ENCODE measurements around the gene STAT5B.
"Not testable (repeated sequence)": the region's sequence is repeated elsewhere in the genome, so short reads cannot be mapped to it uniquely, and the experiment has no call there.

STAT5B gene

DNA sequence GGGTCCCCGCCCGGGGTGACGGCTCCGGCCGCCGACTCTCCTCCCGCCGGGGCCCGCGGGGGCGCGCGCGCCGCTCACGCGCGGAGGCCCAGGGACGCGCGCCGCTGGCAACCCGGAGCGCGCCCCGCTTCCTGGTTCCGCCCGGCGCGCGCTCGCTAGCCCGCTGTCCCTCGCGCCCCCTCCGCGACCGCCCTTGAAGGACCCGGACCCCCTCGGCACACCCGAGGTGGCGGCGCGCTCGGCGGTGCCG is at the start of gene STAT5B:
TSS of gene STAT5B (minus strand) at position 33 of the 250 bp plus-strand sequence. CDS start 44,264 bp downstream, outside the sequence.
- DNase-seq, result peak; percentile 63

GRCh38 chr17:42325026-42325425 is 48.8 kb upstream of the STAT5B start:
- DNase-seq, result no peak

DNA sequence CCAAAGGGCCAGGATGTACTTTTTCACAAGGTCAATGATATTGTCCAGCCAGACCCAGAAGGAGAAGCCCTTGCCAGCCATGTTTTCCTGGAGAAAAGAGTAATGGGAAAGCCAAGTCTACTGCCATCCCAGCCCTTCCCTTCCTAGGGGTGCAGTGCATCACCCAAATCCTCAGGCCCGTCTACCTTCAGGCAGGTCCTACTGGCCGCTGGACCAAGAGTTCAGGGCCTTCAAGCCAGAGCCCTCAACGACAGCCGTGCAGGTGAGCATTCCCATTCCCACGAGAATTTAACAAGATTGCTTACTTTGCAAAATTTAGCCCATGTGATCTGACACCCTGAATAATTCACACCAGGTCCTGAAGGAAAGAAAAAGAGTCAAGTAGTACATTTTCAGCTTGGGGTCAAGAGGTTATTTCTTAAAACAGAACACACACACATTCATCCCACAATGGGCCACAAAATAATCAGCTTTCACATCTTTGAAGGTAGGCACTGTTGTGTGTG is 47.1 kb upstream of the STAT5B start:
- no peak for DNase-seq

DNA sequence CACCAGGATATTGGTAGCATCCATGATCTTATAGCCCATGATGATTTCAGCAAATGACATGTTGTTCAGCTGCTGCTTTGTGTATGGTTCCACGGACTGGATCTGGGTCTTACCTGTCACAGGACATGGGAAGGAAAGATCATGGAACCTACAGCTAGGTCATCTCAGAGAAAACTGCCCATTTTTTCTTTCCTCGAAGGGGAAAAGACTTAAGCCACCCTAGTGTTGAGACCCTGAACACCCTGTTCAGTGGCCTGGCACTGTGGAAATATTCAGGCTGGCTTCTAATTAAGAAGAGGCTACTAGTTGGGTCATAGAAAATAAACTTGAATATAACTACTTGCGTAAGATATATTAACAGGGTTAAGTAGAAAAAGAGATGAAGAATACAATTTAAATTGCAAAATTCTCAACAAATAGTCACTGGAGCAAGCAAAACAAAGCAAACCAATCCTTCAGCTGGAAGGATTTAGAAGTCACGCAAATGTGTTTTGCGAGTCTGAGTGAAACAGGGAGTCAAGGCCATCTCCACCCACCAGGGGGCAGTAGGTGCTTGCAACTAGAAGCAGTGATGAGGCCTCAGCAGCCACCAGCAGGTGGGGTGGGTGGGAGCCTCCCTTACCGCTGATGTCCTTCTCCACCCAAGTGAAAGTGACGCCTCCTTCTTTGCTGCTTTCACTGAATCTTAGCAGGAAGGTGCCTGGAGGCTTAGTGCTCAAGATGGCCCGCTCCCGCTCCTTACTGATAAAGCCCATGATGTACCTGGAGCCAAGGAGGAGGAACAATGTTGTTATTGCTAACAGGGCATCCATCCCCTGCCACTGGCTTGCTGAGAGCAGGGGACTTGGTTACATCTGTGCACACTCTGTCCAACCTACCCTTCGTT is 46.4 kb upstream of the STAT5B start:
- DNase-seq, result peak; percentile 87

GRCh38 chr17:42321555-42321954 is 45.4 kb upstream of the STAT5B start:
- no peak for DNase-seq

- not testable (repeated sequence) for DNase-seq
Observed at GRCh38 chr17:42317967-42318366, 41.8 kb upstream of the STAT5B start.

DNA sequence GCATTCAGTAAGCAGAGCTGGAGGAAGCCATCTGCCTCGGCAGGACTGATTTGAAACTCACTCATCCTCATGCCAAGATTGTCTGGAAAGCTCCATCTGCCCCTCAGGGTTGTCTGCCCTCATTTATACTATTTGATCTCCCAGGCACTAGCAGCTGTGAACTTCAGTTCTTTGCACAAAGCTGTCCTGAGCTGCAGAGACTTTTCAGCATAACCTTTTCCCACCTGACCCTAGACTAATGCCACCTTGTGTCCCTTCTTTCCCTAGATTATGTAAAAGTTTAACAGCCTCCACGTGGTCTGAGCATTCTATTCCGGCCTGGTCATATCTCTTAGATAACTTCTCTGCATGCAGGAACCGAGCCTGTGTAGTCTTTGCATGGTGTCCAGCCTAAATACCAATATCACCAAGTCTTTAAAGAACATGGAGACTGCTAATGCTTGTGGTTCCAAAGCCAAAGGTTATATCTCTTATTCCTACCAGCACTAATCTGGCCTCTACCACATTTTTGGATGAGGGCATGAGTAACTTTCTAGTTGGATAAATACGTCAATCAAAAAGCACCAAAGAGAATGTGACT is 41.2 kb upstream of the STAT5B start:
- DNase-seq, result no peak

GRCh38 chr17:42316755-42317154 is 40.6 kb upstream of the STAT5B start:
- DNase-seq, result no peak

- no peak for DNase-seq
Observed at GRCh38 chr17:42315402-42316156, 39.4 kb upstream of the STAT5B start.

DNA sequence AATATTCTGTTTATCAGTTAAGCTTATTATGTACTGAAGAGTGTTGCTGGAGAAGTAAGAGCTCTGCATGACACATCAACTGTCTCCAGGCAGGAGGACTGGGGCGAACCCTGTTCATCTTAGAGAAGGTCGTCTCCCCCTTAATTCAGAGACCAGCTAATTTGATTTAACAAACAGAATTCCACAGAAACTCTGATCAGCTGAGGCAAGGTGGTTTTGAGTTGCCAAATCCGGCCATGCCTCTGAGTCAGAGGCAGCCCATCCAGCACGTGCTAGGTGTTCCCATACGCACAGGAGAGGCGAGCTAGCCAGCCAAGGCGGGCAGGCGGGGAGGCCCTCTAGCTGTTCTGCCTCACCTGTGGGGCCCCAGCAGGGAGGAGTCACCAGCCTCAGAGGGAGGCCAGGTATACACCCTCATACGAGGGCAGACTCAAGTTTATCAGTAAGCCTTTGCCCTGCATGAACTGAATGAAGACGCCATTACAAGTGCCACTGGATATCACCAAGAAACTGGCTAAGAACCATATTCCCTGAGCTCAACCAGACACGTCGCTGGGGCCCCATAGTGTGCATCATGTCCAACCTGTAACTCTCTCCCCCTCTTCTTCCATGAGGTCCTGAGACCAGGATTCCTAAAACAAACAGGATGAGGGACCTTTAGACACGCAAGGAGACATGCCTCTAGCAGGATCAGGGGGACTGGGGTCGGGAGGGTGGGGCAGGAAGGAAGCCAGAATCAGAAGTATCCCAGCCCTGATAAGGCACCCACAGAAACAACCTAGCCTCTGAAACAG is 37.8 kb upstream of the STAT5B start:
- no peak for DNase-seq

DNA sequence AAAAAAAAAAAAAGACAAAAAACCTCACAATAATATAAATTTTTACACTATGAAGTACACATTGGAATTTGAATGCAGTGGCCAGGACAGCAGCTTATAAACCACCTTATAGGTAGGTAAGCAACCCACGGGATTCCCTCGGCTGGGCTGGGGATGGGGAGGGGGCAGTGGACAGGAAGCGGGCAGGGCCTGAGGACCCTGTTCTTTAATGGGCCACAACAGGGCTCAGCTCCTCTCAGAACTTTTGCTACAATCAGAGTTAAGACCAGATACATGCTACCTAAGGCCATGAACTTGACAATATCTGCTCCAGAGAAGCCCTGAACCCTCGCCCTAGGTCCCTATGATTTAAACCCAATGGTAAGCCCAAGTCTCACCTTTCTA is 37.2 kb upstream of the STAT5B start:
- no peak for DNase-seq

- DNase-seq, result peak; percentile 68
Observed at GRCh38 chr17:42312285-42313130, 36.3 kb upstream of the STAT5B start.

GRCh38 chr17:42312035-42312284 is 35.8 kb upstream of the STAT5B start:
- DNase-seq, result no peak

DNA sequence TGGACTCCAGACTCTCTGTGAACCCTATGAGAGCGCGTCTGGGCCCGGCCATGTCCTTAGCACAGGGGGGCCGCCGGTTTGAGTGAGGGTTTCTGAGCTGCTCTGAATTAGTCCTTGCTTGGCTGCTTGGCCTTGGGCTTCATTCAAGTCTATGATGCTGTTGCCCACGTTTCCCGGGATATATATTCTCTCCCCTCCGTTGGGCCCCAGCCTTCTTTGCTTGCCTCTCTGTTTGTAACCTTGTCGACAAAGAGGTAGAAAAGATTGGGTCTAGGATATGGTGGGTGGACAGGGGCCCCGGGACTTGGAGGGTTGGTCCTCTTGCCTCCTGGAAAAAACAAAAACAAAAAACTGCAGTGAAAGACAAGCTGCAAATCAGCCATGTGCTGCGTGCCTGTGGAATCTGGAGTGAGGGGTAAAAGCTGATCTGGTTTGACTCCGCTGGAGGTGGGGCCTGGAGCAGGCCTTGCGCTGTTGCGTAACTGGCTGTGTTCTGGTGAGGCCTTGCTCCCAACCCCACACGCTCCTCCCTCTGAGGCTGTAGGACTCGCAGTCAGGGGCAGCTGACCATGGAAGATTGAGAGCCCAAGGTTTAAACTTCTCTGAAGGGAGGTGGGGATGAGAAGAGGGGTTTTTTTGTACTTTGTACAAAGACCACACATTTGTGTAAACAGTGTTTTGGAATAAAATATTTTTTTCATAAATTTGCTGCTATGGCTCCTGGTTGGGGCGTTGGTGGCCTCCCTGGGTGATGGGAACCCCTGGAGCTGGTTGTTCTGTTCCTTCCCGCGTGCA is 35.2 kb upstream of the STAT5B start:
- DNase-seq, result no peak

DNA sequence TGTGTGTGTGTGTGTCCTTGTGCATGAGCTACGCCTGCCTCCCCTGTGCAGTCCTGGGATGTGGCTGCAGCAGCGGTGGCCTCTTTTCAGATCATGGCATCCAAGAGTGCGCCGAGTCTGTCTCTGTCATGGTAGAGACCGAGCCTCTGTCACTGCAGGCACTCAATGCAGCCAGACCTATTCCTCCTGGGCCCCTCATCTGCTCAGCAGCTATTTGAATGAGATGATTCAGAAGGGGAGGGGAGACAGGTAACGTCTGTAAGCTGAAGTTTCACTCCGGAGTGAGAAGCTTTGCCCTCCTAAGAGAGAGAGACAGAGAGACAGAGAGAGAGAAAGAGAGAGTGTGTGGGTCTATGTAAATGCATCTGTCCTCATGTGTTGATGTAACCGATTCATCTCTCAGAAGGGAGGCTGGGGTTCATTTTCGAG is 34.6 kb upstream of the STAT5B start:
- DNase-seq, result no peak

- no peak for DNase-seq
Observed at GRCh38 chr17:42309986-42310786, 34.0 kb upstream of the STAT5B start.

DNA sequence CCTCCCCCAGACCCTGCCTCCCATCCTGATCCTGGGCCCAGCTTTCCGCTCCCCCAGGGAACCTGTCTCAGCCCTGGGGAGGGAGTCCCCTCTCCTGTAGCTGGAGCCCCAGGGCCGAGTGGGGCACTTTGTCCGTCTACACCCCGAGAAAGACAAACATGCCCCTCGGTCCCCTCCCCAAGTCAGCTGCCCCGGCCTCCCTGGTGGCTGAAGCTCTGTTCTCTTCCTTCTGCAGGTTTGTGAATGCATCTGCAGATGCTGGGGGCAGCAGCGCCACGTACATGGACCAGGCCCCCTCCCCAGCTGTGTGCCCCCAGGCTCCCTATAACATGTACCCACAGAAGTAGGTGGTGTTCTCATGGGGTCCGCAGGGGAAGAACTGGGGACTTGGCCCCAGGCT is 33.0 kb upstream of the STAT5B start:
- no peak for DNase-seq

- DNase-seq, result no peak
Observed at GRCh38 chr17:42308446-42308845, 32.3 kb upstream of the STAT5B start.

DNA sequence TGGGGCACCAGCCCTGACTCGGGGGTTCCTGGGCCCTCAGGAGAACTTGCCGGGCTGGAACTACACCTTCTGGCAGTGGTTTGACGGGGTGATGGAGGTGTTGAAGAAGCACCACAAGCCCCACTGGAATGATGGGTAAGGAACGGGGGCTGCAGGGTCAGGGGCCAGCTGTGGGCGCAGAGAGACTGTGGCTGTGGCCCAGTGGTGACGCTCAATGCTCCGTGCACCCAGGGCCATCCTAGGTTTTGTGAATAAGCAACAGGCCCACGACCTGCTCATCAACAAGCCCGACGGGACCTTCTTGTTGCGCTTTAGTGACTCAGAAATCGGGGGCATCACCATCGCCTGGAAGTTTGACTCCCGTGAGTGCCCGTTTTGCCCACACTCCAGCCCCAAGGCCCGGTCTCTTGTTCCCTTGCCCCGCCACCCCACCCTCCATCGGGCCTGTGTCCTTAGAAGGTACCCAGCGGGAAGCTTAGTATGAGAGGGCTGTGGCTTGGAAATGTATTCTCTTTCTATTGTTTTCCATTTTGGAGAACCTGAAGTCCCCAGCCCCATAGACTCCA is 31.3 kb upstream of the STAT5B start:
- no peak for DNase-seq

DNA sequence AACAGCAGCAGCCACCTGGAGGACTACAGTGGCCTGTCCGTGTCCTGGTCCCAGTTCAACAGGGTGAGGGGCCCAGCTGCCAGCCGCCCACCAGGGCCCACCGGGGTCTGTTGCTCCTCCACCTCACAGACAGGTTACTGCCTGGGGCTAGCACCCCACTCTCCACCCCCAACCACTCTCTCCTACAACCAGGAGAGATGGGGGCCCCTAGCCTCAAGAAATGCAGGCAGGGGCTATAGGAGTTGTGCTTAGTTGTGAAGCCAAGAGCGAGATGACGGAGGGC is 30.1 kb upstream of the STAT5B start:
- no peak for DNase-seq
